Measurements from ENCODE around the gene PDE1A.

DNA sequence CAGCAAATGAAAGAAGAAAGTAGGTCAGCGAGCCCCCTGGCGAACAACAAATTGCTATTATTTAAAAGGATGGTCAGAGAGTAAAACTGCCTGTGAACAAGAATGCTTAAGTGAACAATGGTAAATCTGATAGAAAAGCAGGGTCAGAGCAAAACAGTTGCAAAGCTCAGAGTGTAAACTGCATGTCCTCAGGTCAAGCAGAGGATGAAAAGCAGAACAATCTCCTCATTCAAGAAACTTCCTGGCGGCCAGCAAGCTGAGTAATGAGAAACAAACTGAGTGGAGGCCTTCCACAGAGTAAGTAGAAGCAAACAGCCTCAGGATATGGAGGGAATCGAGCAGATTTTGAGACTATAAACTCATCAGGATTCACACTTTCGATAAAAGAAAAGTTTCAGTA is 323.3 kb downstream of the PDE1A start:
- no peak for TF ChIP-seq POLR2A (IDR thresholded peaks at IDR 0.05; ENCODE audit: low read length)
- no peak for TF ChIP-seq GATA1 (IDR thresholded peaks at IDR 0.05; ENCODE audit: low read depth, low read length)
